GM12864 (cell line): ENCODE data around the gene LEP.

Experiments
- DNase-seq: peaks from one replicate; pipeline ENCODE4 v3.0.0-alpha.2; 2011; ENCODE audit warnings: low read depth
- H3K4me3 ChIP-seq: 2 replicates; pipeline ENCODE4 v1.5.1; 2011; ENCODE audit warnings: mild to moderate bottlenecking, low read depth, low read length, control low read depth
- CTCF ChIP-seq: IDR thresholded peaks from 2 replicates; pipeline ENCODE4 v1.5.1; 2011; ENCODE audit warnings: low read depth, mild to moderate bottlenecking, moderate library complexity, low read length, control low read depth, inconsistent platforms; ENCODE audit errors: missing control alignments

The LEP gene

GRCh38 chr7:128247108-128247507 lies 6.0 kb downstream of the LEP start:
- no peak for TF ChIP-seq CTCF
- DNase-seq = no peak
- H3K4me3 ChIP-seq = no peak overlapping the region

- no peak for TF ChIP-seq CTCF
Observed at GRCh38 chr7:128247640-128248194, 6.6 kb downstream of the LEP start.

GRCh38 chr7:128251337-128251736 lies 10.3 kb downstream of the LEP start:
- no peak for DNase-seq
- TF ChIP-seq CTCF = no peak
- no peak overlapping the region for H3K4me3 ChIP-seq

More at GRCh38 chr7:128247640-128248194, 6.6 kb downstream of the LEP start:
- H3K4me3 ChIP-seq = no peak overlapping the region
- no peak for DNase-seq

GRCh38 chr7:128253701-128254100 lies 12.6 kb downstream of the LEP start:
- no peak for DNase-seq
- H3K4me3 ChIP-seq = no peak overlapping the region
- TF ChIP-seq CTCF = no peak

- no peak overlapping the region for H3K4me3 ChIP-seq
- TF ChIP-seq CTCF = no peak
- DNase-seq = no peak
Observed at GRCh38 chr7:128254470-128254869, 13.4 kb downstream of the LEP start.

GRCh38 chr7:128255271-128255670 lies 14.2 kb downstream of the LEP start:
- DNase-seq = no peak
- no peak for TF ChIP-seq CTCF
- no peak overlapping the region for H3K4me3 ChIP-seq

- H3K4me3 ChIP-seq = no peak overlapping the region
- no peak for TF ChIP-seq CTCF
- DNase-seq = no peak
Observed at GRCh38 chr7:128257458-128257857, 16.4 kb downstream of the LEP start.
